Measurements from ENCODE around the gene EIF4A3. TPM values are rescaled to one million over a fixed set of nuclear protein-coding genes. Genes with fewer than 3 reads are reported as not detected.

EIF4A3 gene
- total RNA-seq, 1 donor from 2014 or later: 89.9 TPM

GRCh38 chr17:80089762-80090161 is 57.2 kb downstream of the EIF4A3 start:
- H3K4me1 Mint-ChIP-seq (ENCODE audit: low read depth, unreplicated experiment): no peaks in the 10 kb centered on the region
- DNase-seq (ENCODE audit: low read depth) (no peak), FAIRE-seq (no peak)
- H4K20me1 ChIP-seq (ENCODE audit: insufficient read depth, low read length): no peaks in the 10 kb centered on the region
- no peak overlapping the region for H3K4me2 ChIP-seq (ENCODE audit: low read length)
- H3K27me3 Mint-ChIP-seq (ENCODE audit: low read depth, unreplicated experiment): peaks cover 16% of the 10 kb centered on the region
- H3K36me3 Mint-ChIP-seq (ENCODE audit: low read depth, unreplicated experiment): peaks cover 2% of the 10 kb centered on the region
- no peak overlapping the region for H3K4me3 ChIP-seq (ENCODE audit: insufficient read depth, low read depth, low read length)
- no peaks in the 10 kb centered on the region for H3K79me2 ChIP-seq (ENCODE audit: insufficient read depth, low read length)
- H3K9me3 Mint-ChIP-seq (ENCODE audit: unreplicated experiment): no peaks in the 10 kb centered on the region
- H3K27me3 ChIP-seq (ENCODE audit: insufficient read depth, low read length): peaks cover 8% of the 10 kb centered on the region
- H3K9ac ChIP-seq (ENCODE audit: low read length): no peak overlapping the region
- H3K9me3 ChIP-seq (ENCODE audit: insufficient read depth, low read depth, low read length): no peaks in the 10 kb centered on the region
- H3K27ac ChIP-seq (ENCODE audit: low read depth, low read length): no peak overlapping the region
- no peak overlapping the region for H3K27ac Mint-ChIP-seq (ENCODE audit: unreplicated experiment)
- H3K4me3 Mint-ChIP-seq (ENCODE audit: unreplicated experiment): no peak overlapping the region
- TF ChIP-seq EZH2 (IDR thresholded peaks at IDR 0.05; ENCODE audit: insufficient read depth, low read length) (no peak), CTCF (IDR thresholded peaks at IDR 0.05; ENCODE audit: insufficient read depth, low read depth, low read length) (no peak)
- no peak overlapping the region for H2AFZ ChIP-seq (ENCODE audit: low read depth, low read length)
- H3K4me1 ChIP-seq (ENCODE audit: insufficient read depth, low read length): no peaks in the 10 kb centered on the region
- no peaks in the 10 kb centered on the region for H3K36me3 ChIP-seq (ENCODE audit: insufficient read depth, low read length)

- no peaks in the 10 kb centered on the region for H3K9me3 ChIP-seq (ENCODE audit: insufficient read depth, low read depth, low read length)
- H3K27ac ChIP-seq (ENCODE audit: low read depth, low read length): no peak overlapping the region
- no peak overlapping the region for H3K27ac Mint-ChIP-seq (ENCODE audit: unreplicated experiment)
- H3K4me1 ChIP-seq (ENCODE audit: insufficient read depth, low read length): no peaks in the 10 kb centered on the region
- no peaks in the 10 kb centered on the region for H3K4me1 Mint-ChIP-seq (ENCODE audit: low read depth, unreplicated experiment)
- H3K9ac ChIP-seq (ENCODE audit: low read length): no peak overlapping the region
- H3K9me3 Mint-ChIP-seq (ENCODE audit: unreplicated experiment): no peaks in the 10 kb centered on the region
- H2AFZ ChIP-seq (ENCODE audit: low read depth, low read length): no peak overlapping the region
- H3K79me2 ChIP-seq (ENCODE audit: insufficient read depth, low read length): no peaks in the 10 kb centered on the region
- DNase-seq (ENCODE audit: low read depth) (no peak), FAIRE-seq (no peak)
- H3K4me3 ChIP-seq (ENCODE audit: insufficient read depth, low read depth, low read length): no peak overlapping the region
- peaks cover 2% of the 10 kb centered on the region for H3K36me3 Mint-ChIP-seq (ENCODE audit: low read depth, unreplicated experiment)
- TF ChIP-seq EZH2 (IDR thresholded peaks at IDR 0.05; ENCODE audit: insufficient read depth, low read length) (no peak), CTCF (IDR thresholded peaks at IDR 0.05; ENCODE audit: insufficient read depth, low read depth, low read length) (no peak)
- H4K20me1 ChIP-seq (ENCODE audit: insufficient read depth, low read length): no peaks in the 10 kb centered on the region
- no peaks in the 10 kb centered on the region for H3K36me3 ChIP-seq (ENCODE audit: insufficient read depth, low read length)
- H3K27me3 Mint-ChIP-seq (ENCODE audit: low read depth, unreplicated experiment): peaks cover 20% of the 10 kb centered on the region
- H3K4me2 ChIP-seq (ENCODE audit: low read length): no peak overlapping the region
- H3K4me3 Mint-ChIP-seq (ENCODE audit: unreplicated experiment): no peak overlapping the region
- peaks cover 8% of the 10 kb centered on the region for H3K27me3 ChIP-seq (ENCODE audit: insufficient read depth, low read length)
Observed at GRCh38 chr17:80087346-80088265, 59.3 kb downstream of the EIF4A3 start.

DNA sequence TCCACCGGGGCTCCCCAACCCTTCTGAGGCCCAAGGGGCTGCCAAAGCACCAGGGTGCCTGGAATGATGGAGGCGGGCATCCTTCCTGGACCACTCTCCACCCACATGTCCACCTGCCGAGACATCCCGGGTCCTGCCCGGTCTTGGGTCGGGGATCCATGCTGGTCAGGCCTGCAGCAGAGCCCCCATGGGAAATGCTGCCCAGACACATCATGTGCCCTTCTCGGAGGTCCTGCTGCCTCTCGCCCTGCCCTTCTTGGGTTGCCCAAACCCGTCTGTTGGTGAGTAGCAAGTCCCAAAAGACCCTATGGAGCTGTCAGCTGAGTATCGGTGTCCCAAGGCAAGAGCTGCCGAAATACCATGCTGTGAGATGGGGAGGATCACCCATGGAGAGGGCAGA is 60.3 kb downstream of the EIF4A3 start:
- H3K4me3 ChIP-seq (ENCODE audit: insufficient read depth, low read depth, low read length): no peak overlapping the region
- H3K27me3 Mint-ChIP-seq (ENCODE audit: low read depth, unreplicated experiment): peaks cover 20% of the 10 kb centered on the region
- no peaks in the 10 kb centered on the region for H3K4me1 Mint-ChIP-seq (ENCODE audit: low read depth, unreplicated experiment)
- no peak overlapping the region for H3K27ac Mint-ChIP-seq (ENCODE audit: unreplicated experiment)
- H3K27me3 ChIP-seq (ENCODE audit: insufficient read depth, low read length): peaks cover 8% of the 10 kb centered on the region
- no peaks in the 10 kb centered on the region for H3K4me1 ChIP-seq (ENCODE audit: insufficient read depth, low read length)
- no peaks in the 10 kb centered on the region for H3K36me3 ChIP-seq (ENCODE audit: insufficient read depth, low read length)
- no peaks in the 10 kb centered on the region for H3K9me3 ChIP-seq (ENCODE audit: insufficient read depth, low read depth, low read length)
- H3K27ac ChIP-seq (ENCODE audit: low read depth, low read length): no peak overlapping the region
- TF ChIP-seq CTCF (IDR thresholded peaks at IDR 0.05; ENCODE audit: insufficient read depth, low read depth, low read length) (no peak), EZH2 (IDR thresholded peaks at IDR 0.05; ENCODE audit: insufficient read depth, low read length) (no peak)
- H2AFZ ChIP-seq (ENCODE audit: low read depth, low read length): no peak overlapping the region
- no peak overlapping the region for H3K4me3 Mint-ChIP-seq (ENCODE audit: unreplicated experiment)
- FAIRE-seq (no peak), DNase-seq (ENCODE audit: low read depth) (no peak)
- no peak overlapping the region for H3K9ac ChIP-seq (ENCODE audit: low read length)
- no peaks in the 10 kb centered on the region for H3K79me2 ChIP-seq (ENCODE audit: insufficient read depth, low read length)
- no peak overlapping the region for H3K4me2 ChIP-seq (ENCODE audit: low read length)
- H3K36me3 Mint-ChIP-seq (ENCODE audit: low read depth, unreplicated experiment): peaks cover 2% of the 10 kb centered on the region
- no peaks in the 10 kb centered on the region for H3K9me3 Mint-ChIP-seq (ENCODE audit: unreplicated experiment)
- no peaks in the 10 kb centered on the region for H4K20me1 ChIP-seq (ENCODE audit: insufficient read depth, low read length)
